Smooth muscle cell (in vitro differentiated cells): ENCODE data around the gene CD226. TPM values are rescaled to one million over a fixed set of nuclear protein-coding genes. Genes with fewer than 3 reads are reported as not detected.
"Not testable (repeated sequence)": the region's sequence is repeated elsewhere in the genome, so short reads cannot be mapped to it uniquely, and the experiment has no call there.

Source experiments
- DNase-seq: peaks from one replicate; lab custom pipeline; 2025; ENCODE audit not compliant: unreplicated experiment; lab: John Stamatoyannopoulos, UW
- H2AFZ ChIP-seq: fragments of 200-600 bp; sonication (generic); 2 replicates; pipeline ENCODE4 v1.6.0; 2016; ENCODE audit warnings: antibody characterized with exemption, low read depth, mild to moderate bottlenecking
- H3F3A ChIP-seq: fragments of 200-600 bp; sonication (generic); 2 replicates; pipeline ENCODE4 v1.6.0; 2017; ENCODE audit warnings: antibody characterized with exemption, low read depth
- H3K27ac ChIP-seq: fragments of 200-600 bp; sonication (generic); 2 replicates; pipeline ENCODE4 v1.5.1; 2016; ENCODE audit warnings: low read depth, mild to moderate bottlenecking
- H3K27me3 ChIP-seq: fragments of 200-600 bp; sonication (generic); 2 replicates; pipeline ENCODE4 v1.6.1; 2016; ENCODE audit warnings: low read depth, mild to moderate bottlenecking
- H3K36me3 ChIP-seq: fragments of 200-600 bp; sonication (generic); 2 replicates; pipeline ENCODE4 v1.5.1; 2016; ENCODE audit warnings: low read depth
- H3K4me1 ChIP-seq: fragments of 200-600 bp; sonication (generic); 2 replicates; pipeline ENCODE4 v1.5.1; 2016; ENCODE audit warnings: low read depth
- H3K4me2 ChIP-seq: fragments of 200-600 bp; sonication (generic); 2 replicates; pipeline ENCODE4 v1.6.0; 2016; ENCODE audit warnings: mild to moderate bottlenecking
- H3K4me3 ChIP-seq: fragments of 200-600 bp; sonication (generic); 2 replicates; pipeline ENCODE4 v1.5.1; 2016; ENCODE audit warnings: mild to moderate bottlenecking
- H3K79me2 ChIP-seq: fragments of 200-600 bp; sonication (generic); 2 replicates; pipeline ENCODE4 v1.6.0; 2016; ENCODE audit warnings: low read depth, mild to moderate bottlenecking
- H3K9ac ChIP-seq: fragments of 200-600 bp; sonication (generic); 2 replicates; pipeline ENCODE4 v1.6.0; 2016; ENCODE audit warnings: low read depth
- H3K9me3 ChIP-seq: fragments of 200-600 bp; sonication (generic); replicated peaks from 2 replicates; pipeline ENCODE4 v1.5.1; 2016; ENCODE audit warnings: low read depth
- H4K20me1 ChIP-seq: fragments of 200-600 bp; sonication (generic); 2 replicates; pipeline ENCODE4 v1.6.0; 2016; ENCODE audit warnings: low read depth
- WGBS: methylation state at CpG from one replicate; pipeline ENCODE4 v1.1.7; 2016; ENCODE audit warnings: low lambda C conversion rate; 5-methylcytosine and 5-hydroxymethylcytosine counted together
- polyA plus RNA-seq: library from polyadenylated mRNA; unstranded; fragments of >200 nt; fragmentation: Nextera tagmentation; extraction: Ambion mirVana; gene quantifications from 2 replicates; pipeline ENCODE4 v1.2.1, GENCODE V29; 2016
- total RNA-seq: library from RNA; depleted of rRNA; stranded (reverse); fragments of >200 nt; gene quantifications from 2 replicates; pipeline ENCODE4 v1.2.3, GENCODE V29; 2014
- TF ChIP-seq, protein P1 (sequence below): fragments of 200-600 bp; sonication (generic); IDR thresholded peaks from 2 replicates; pipeline ENCODE4 v1.5.1; 2017; ENCODE audit warnings: borderline replicate concordance, mild to moderate bottlenecking, antibody characterized with exemption; ENCODE audit not compliant: insufficient read depth, poor library complexity, severe bottlenecking

Gene CD226
- total and polyA plus RNA-seq, 2 experiments from 2014 or later: 0.02 to 0.36 TPM

GRCh38 chr18:69908838-69909237 is 38.8 kb downstream of the CD226 start:
- Histone ChIP-seq H3F3A (no peaks in the 10 kb centered on the region), H3K79me2 (no peaks in the 10 kb centered on the region), H2AFZ (no peak overlapping the region), H3K4me1 (no peaks in the 10 kb centered on the region), H3K9ac (no peak overlapping the region), H3K4me2 (no peak overlapping the region), H3K27me3 (no peaks in the 10 kb centered on the region), H4K20me1 (no peaks in the 10 kb centered on the region), H3K36me3 (no peaks in the 10 kb centered on the region), H3K4me3 (no peak overlapping the region), H3K9me3 (no peaks in the 10 kb centered on the region), H3K27ac (no peak overlapping the region)
- no peak for DNase-seq
- TF ChIP-seq, protein P1, sequence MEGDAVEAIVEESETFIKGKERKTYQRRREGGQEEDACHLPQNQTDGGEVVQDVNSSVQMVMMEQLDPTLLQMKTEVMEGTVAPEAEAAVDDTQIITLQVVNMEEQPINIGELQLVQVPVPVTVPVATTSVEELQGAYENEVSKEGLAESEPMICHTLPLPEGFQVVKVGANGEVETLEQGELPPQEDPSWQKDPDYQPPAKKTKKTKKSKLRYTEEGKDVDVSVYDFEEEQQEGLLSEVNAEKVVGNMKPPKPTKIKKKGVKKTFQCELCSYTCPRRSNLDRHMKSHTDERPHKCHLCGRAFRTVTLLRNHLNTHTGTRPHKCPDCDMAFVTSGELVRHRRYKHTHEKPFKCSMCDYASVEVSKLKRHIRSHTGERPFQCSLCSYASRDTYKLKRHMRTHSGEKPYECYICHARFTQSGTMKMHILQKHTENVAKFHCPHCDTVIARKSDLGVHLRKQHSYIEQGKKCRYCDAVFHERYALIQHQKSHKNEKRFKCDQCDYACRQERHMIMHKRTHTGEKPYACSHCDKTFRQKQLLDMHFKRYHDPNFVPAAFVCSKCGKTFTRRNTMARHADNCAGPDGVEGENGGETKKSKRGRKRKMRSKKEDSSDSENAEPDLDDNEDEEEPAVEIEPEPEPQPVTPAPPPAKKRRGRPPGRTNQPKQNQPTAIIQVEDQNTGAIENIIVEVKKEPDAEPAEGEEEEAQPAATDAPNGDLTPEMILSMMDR: no peak

DNA sequence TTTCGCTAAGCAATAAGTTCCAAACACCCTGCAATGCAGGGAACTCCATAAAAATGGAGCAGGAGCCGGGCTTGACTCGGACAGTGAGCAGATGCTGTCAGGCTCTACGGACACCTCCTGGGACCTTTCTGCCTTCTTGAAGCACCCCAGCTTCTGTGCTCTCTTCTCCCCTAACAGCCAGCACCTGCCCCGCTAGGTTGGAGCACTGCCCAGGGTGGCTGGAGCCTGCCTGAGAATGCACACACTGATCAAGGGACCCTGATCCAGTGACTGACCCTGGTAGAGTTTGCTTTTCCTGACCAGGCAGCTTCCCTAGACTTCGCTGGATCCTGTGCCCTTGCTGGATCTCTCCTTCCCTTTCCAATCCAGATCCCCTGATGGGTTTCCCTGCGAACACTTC is 40.9 kb downstream of the CD226 start:
- 96% methylated on average over 7 of the region's 7 CpGs for WGBS
- Histone ChIP-seq H2AFZ (no peak overlapping the region), H3K27me3 (no peaks in the 10 kb centered on the region), H3K4me3 (no peak overlapping the region), H4K20me1 (no peaks in the 10 kb centered on the region), H3K27ac (no peak overlapping the region), H3K9me3 (no peaks in the 10 kb centered on the region), H3K36me3 (no peaks in the 10 kb centered on the region), H3K79me2 (no peaks in the 10 kb centered on the region), H3K4me2 (no peak overlapping the region), H3F3A (no peaks in the 10 kb centered on the region), H3K9ac (no peak overlapping the region), H3K4me1 (no peaks in the 10 kb centered on the region)
- TF ChIP-seq, protein P1: no peak
- no peak for DNase-seq

- Histone ChIP-seq H3K4me2 (no peak overlapping the region), H3F3A (no peaks in the 10 kb centered on the region), H4K20me1 (no peaks in the 10 kb centered on the region), H3K4me1 (no peaks in the 10 kb centered on the region), H3K27ac (no peak overlapping the region), H3K4me3 (no peak overlapping the region), H2AFZ (no peak overlapping the region), H3K9me3 (no peaks in the 10 kb centered on the region), H3K27me3 (no peaks in the 10 kb centered on the region), H3K79me2 (no peaks in the 10 kb centered on the region), H3K9ac (no peak overlapping the region), H3K36me3 (no peaks in the 10 kb centered on the region)
- TF ChIP-seq, protein P1: no peak
- WGBS: 92% methylated on average over 2 of the region's 2 CpGs
- no peak for DNase-seq
These were observed 46.7 kb downstream of the CD226 start for GRCh38 chr18:69900941-69901340.

DNA sequence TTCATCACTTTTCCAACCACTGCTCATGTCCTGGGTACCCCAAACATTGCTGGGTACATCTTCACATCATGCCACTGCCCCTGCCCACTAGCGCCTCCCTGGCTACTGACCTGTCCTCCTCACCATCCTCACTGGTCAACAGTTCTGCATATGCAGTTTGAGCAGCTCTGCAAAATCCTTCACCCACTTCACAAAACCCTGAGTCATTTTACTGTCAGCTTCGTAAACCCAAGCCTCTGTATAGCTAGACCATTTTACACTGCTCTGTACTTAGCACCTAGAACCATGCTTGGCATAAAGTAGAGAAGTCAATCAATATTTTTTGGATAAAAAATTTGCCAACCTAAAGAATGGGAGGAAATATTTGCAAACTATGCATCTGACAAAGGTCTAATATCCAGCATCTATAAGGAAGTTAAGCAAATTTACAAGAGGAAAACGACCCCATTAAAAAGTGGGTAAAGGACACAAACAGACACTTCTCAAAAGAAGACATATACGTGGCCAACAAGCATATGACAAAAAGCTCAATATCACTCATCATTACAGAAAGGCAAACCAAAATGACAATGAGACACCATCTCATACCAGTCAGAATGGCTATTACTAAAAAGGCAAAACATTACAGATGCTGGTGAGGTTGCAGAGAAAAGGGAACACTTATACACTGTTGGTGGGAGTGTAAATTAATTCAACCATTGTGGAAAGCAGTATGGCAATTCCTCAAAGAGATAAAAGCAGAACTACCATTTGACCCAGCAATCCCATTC is 48.3 kb downstream of the CD226 start:
- 86% methylated on average over 4 of the region's 4 CpGs for WGBS

More for the DNA sequence above, 48.3 kb downstream of the CD226 start:
- not testable (repeated sequence) for DNase-seq, H3K27me3 ChIP-seq, H3K4me1 ChIP-seq, H2AFZ ChIP-seq, H3K9me3 ChIP-seq, H3F3A ChIP-seq, H4K20me1 ChIP-seq, H3K9ac ChIP-seq, H3K4me2 ChIP-seq, H3K4me3 ChIP-seq, H3K27ac ChIP-seq, H3K79me2 ChIP-seq, H3K36me3 ChIP-seq
